Measurements from ENCODE around the gene ZBTB14.

- TF ChIP-seq CTCF (IDR thresholded peaks at IDR 0.05 in 4 of 5, conservative IDR thresholded peaks at IDR 0.05 in 1 of 5) = no peak
- no peak for TF ChIP-seq POLR2A (IDR thresholded peaks at IDR 0.05)
Measured at GRCh38 chr18:5251117-5251516, 44.4 kb downstream of the ZBTB14 start.
